ENCODE data around the gene ZNF43. TPM values are rescaled to one million over a fixed set of nuclear protein-coding genes. Genes with fewer than 3 reads are reported as not detected.
"Not testable (repeated sequence)": the region's sequence is repeated elsewhere in the genome, so short reads cannot be mapped to it uniquely, and the experiment has no call there.

Gene ZNF43
- total RNA-seq, 1 donor, result 32.0 TPM

DNA sequence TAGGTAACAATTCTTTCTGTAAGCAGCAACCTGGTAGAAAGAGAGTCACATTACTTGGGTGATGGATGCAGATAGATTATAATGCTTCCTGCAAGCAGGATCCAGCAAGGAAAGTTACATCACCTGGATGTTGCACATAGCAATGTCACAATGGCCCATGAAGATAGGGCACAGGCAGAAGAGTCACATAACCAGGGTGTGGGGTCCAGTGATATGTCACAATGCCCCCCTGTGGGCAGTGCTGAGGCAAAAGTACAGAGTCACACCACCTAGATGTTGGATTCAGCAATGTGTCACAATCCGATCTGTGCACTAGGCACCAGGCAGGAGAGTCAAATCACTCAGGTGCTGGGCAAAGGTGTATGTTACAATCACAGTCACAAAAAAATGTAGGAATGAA lies 4.0 kb upstream of the ZNF43 start:
- H3K27me3 ChIP-seq (ENCODE audit: insufficient read depth, low read length), result no peaks in the 10 kb centered on the region
- H3K4me1 ChIP-seq (ENCODE audit: insufficient read depth, low read length), result peaks cover 11% of the 10 kb centered on the region
- H3K9me3 ChIP-seq (ENCODE audit: low read depth, low read length), result no peaks in the 10 kb centered on the region
- no peak overlapping the region for H3K4me3 ChIP-seq (ENCODE audit: low read length)

DNA sequence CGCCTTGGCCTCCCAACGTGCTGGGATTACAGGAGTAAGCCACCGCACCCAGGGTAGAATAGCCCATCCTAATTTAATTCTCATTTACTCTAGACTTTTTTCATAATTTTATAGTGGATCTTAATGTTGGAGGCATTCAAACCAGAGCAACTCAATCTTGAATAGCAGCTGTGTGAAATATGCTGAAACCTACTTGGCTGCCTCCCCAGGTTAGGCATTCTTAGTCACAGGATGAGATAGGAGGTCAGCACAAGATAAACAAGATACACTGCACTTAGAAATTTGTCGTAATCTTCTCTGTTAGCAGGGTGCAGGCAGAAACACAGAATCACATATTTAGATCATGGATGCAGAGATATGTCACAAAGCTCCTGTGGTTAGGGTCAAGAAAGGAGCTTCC lies 2.7 kb upstream of the ZNF43 start:
- Histone ChIP-seq H3K4me1 (ENCODE audit: insufficient read depth, low read length) (peaks cover 14% of the 10 kb centered on the region), H3K9me3 (ENCODE audit: low read depth, low read length) (no peaks in the 10 kb centered on the region), H3K27me3 (ENCODE audit: insufficient read depth, low read length) (no peaks in the 10 kb centered on the region), H3K4me3 (ENCODE audit: low read length) (no peak overlapping the region)

DNA sequence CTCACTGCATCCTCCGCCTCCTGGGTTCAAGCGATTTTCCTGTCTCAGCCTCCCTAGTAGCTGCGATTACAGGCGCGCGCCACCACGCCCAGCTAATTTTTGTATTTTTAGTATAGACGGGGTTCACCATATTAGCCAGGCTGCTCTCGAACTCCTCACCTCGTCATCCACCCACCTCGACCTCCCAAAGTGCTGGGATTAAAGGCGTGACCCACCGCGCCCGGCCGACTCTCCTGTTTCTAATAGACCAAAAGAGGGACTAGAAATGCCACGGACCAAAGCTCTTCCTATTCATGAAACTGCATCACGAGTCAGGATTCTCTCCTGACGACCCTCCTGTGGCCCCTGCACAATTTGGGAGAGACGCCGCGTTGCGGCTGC lies 563 bp downstream of the ZNF43 start:
- peaks cover 14% of the 10 kb centered on the region for H3K4me1 ChIP-seq (ENCODE audit: insufficient read depth, low read length)
- H3K27me3 ChIP-seq (ENCODE audit: insufficient read depth, low read length), result no peaks in the 10 kb centered on the region
- peak overlapping the region; percentile 64 for H3K4me3 ChIP-seq (ENCODE audit: low read length)
- peaks cover 7% of the 10 kb centered on the region for H3K9me3 ChIP-seq (ENCODE audit: low read depth, low read length)

DNA sequence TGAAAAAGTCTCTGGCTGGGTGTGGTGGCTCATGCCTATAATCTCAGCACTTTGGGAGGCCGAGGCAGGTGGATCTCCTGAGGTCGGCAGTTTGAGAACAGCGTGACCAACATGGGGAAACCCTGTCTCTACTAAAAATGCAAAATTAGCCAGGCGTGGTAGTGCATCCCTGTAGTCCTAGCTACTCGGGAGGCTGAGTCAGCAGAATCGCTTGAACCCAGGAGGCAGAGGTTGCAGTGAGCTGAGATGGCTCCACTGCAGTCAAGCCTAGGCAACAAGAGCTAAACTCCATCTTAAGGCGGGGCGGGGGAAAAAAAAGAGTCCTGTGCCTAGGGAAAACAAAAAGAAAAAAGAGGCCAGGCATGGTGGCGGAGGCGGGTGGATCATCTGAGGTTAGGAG lies 2.2 kb downstream of the ZNF43 start:
- Histone ChIP-seq H3K4me1 (ENCODE audit: insufficient read depth, low read length) (peaks cover 14% of the 10 kb centered on the region), H3K9me3 (ENCODE audit: low read depth, low read length) (peaks cover 8% of the 10 kb centered on the region), H3K4me3 (ENCODE audit: low read length) (no peak overlapping the region), H3K27me3 (ENCODE audit: insufficient read depth, low read length) (no peaks in the 10 kb centered on the region)

DNA sequence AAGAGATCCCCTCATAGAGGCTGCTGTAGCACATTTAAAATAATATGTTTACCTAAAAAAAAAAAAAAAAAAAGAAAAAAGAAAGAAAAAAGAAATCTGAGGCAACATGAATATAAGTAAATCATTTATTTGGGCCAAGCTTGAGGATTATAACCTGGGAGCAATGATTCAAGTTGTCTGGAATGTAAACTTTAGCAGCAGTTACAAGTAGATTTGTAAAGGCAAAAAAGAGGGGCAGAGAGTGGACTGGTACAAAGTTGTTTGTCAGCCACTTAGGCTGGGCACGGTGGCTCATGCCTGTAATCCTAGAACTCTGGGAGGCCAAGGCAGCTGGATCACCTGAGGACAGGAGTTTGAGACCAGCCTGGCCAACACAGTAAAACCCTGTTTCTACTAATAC lies 11.3 kb downstream of the ZNF43 start:
- peaks cover 20% of the 10 kb centered on the region for H3K9me3 ChIP-seq (ENCODE audit: low read depth, low read length)
- H3K4me1 ChIP-seq (ENCODE audit: insufficient read depth, low read length), result no peaks in the 10 kb centered on the region
- H3K4me3 ChIP-seq (ENCODE audit: low read length), result no peak overlapping the region
- no peaks in the 10 kb centered on the region for H3K27me3 ChIP-seq (ENCODE audit: insufficient read depth, low read length)

DNA sequence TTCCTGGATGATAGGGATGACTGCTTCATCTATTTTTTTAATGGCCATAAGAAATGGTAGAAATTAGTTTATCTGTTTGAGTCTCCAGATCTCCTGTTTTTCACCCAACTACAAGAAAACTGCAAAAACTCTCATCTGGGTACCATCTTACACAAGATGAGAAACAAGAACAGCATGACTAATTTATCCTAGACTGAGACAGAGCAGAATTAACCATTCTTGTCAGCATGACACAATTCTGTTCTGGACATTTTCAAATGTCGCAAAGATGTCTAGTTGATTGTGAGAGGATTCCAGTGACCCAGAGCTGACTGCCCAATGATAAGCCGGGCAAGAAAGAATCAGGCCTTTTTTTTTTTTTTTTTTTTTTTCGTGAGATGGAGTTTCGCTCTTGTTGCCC lies 12.8 kb downstream of the ZNF43 start:
- H3K4me1 ChIP-seq (ENCODE audit: insufficient read depth, low read length), result no peaks in the 10 kb centered on the region

DNA sequence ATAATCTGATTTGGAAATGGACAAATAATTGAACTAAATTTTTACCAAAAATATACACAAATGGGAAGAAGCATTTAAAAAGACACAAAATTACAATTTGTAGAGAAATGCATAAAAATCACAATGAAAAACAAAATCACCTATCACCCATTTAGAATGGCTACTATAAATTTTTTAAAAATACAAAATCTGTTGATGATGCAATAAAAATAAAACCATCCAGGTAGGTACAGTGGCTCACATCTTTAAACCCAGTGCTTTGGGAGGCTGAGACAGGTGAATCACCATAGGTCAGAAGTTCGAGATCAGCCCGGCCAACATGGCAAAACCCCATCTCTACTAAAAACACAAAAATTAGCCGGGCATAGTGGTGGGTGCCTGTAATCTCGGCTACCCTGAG lies 23.5 kb downstream of the ZNF43 start:
- H3K4me1 ChIP-seq (ENCODE audit: insufficient read depth, low read length), result no peaks in the 10 kb centered on the region
- H3K27me3 ChIP-seq (ENCODE audit: insufficient read depth, low read length), result no peaks in the 10 kb centered on the region
- H3K9me3 ChIP-seq (ENCODE audit: low read depth, low read length), result peaks cover 82% of the 10 kb centered on the region
- H3K4me3 ChIP-seq (ENCODE audit: low read length), result no peak overlapping the region

More for the DNA sequence above, 12.8 kb downstream of the ZNF43 start:
- Histone ChIP-seq H3K4me3 (ENCODE audit: low read length) (no peak overlapping the region), H3K9me3 (ENCODE audit: low read depth, low read length) (peaks cover 33% of the 10 kb centered on the region), H3K27me3 (ENCODE audit: insufficient read depth, low read length) (no peaks in the 10 kb centered on the region)

DNA sequence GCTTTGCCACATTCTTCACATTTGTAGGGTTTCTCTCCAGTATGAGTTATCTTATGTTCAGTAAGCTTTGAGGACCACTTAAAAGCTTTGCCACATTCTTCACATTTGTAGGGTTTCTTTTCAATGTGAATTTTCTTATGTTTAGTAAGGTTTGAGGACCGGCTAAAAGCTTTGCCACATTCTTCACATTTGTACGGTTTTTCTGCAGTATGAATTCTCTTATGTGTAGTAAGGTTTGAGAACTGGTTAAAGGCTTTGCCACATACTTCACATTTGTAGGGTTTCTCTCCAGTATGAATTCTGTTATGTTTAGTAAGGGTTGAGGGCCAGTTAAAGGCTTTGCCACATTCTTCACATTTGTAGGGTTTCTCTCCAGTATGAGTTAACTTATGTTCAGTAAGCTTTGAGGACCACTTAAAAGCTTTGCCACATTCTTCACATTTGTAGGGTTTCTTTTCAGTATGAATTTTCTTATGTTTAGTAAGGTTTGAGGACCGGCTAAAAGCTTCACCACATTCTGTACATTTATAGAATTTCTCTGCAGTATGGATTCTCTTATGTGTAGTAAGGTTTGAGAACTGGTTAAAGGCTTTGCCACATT lies 27.5 kb downstream of the ZNF43 start:
- H3K9me3 ChIP-seq (ENCODE audit: low read depth, low read length), result peaks cover 91% of the 10 kb centered on the region
- H3K27me3 ChIP-seq (ENCODE audit: insufficient read depth, low read length); H3K4me3 ChIP-seq (ENCODE audit: low read length); H3K4me1 ChIP-seq (ENCODE audit: insufficient read depth, low read length): not testable (repeated sequence)

DNA sequence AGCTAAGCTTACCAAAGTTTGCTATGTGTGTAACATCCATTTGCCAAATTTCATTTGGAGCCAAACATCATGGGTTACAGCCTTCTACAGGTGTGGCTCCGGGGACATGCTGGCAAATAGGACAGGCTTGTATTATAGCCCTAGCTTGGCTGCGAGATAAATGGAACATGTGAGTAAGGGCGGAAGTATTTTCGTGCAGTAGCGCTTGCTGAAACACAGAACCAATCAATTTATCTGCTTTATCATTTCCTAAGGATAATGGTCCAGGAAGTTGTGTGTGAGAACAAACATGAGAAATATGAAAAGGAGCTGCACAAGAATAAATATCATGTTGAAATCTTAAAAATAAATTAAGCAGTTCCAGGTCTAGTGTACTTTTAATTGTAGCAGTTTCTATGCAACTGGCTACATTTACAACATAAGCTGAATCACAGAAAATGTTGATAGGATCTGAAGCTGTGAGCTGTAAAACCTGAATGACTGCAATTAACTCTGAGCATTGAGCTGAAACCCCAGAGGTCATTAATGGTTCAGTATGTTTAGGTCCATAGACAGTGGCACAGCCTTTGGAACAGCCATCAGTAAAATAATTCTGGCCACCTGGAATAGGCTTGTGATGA lies 46.4 kb downstream of the ZNF43 start:
- no peak overlapping the region for H3K4me3 ChIP-seq (ENCODE audit: low read length)
- H3K4me1 ChIP-seq (ENCODE audit: insufficient read depth, low read length), result no peaks in the 10 kb centered on the region
- no peaks in the 10 kb centered on the region for H3K9me3 ChIP-seq (ENCODE audit: low read depth, low read length)
- H3K27me3 ChIP-seq (ENCODE audit: insufficient read depth, low read length), result no peaks in the 10 kb centered on the region

DNA sequence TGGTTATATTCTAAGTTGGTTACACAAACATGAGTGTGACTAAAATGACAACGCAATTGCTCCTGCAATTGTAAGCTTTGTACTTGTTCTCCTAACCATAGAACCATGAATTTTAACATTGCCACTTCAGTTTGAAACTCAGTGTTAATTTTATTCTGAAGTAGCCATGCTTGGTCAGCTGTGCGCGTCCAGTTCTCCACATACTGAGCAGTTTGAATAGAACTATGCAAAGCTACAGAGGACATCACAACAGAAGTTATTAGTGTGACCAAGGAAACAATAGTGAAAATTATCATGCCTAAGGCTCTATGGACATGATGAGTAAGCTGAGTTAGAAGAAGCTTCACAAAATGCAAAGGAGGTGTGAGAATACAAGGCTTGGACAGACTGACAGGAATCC lies 49.0 kb downstream of the ZNF43 start:
- Histone ChIP-seq H3K9me3 (ENCODE audit: low read depth, low read length) (no peaks in the 10 kb centered on the region), H3K27me3 (ENCODE audit: insufficient read depth, low read length) (no peaks in the 10 kb centered on the region), H3K4me1 (ENCODE audit: insufficient read depth, low read length) (no peaks in the 10 kb centered on the region), H3K4me3 (ENCODE audit: low read length) (no peak overlapping the region)

DNA sequence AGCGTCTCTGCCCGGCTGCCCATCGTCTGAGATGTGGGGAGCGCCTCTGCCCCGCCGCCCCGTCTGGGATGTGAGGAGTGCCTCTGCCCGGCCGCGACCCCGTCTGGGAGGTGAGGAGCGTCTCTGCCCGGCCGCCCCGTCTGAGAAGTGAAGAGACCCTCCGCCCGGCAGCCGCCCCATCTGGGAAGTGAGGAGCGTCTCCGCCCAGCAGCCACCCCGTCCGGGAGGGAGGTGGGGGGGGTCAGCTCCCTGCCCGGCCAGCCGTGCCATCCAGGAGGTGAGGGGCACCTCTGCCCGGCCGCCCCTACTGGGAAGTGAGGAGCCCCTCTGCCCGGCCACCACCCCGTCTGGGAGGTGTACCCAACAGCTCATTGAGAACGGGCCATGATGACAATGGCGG lies 60.2 kb downstream of the ZNF43 start:
- H3K9me3 ChIP-seq (ENCODE audit: low read depth, low read length); H3K4me1 ChIP-seq (ENCODE audit: insufficient read depth, low read length); H3K4me3 ChIP-seq (ENCODE audit: low read length); H3K27me3 ChIP-seq (ENCODE audit: insufficient read depth, low read length): not testable (repeated sequence)

DNA sequence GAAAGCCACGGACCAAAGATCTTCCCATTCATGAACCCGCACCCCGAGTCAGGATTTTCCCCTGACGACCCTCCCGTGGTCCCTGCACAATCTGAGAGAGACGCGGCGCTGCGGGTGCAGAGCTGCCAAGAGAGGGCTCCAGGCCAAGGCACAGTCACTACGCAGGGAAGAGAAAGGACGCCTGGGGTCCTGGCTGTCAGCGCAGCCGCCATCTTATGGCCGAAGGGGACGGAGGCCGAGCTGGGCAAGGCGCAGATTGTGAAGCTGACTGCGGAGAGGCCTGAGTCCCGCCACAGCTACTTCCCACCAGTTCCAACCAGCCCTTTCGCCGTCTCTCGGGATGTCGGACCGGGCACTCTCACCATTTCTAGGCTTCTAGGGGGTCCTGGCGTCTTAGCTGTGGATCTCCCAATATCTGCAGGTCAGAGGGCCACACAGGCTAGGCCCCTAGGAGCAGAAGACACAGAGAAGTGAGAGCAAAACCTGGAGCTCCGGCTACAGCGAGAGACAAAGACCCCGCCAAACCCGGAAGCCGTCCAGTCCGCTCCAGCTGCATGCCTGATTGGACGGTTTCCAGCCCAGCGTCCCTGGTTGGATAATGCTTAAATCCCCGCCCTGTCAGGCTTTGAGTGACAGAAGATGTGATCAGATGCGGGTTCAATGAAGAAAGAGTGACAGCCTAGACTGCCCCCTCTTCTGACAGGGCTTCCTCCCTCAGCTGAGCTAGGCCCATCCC lies 68.7 kb downstream of the ZNF43 start, which contains the start of gene ZNF100:
Gene ZNF100 (minus strand): TSS at position 515 of the 736 bp plus-strand sequence. CDS start 150 bp downstream, at position 365.
- Histone ChIP-seq H3K4me1 (ENCODE audit: insufficient read depth, low read length) (peaks cover 11% of the 10 kb centered on the region), H3K27me3 (ENCODE audit: insufficient read depth, low read length) (no peaks in the 10 kb centered on the region), H3K9me3 (ENCODE audit: low read depth, low read length) (no peaks in the 10 kb centered on the region), H3K4me3 (ENCODE audit: low read length) (peak within 1 kb of the TSS; percentile 76)

DNA sequence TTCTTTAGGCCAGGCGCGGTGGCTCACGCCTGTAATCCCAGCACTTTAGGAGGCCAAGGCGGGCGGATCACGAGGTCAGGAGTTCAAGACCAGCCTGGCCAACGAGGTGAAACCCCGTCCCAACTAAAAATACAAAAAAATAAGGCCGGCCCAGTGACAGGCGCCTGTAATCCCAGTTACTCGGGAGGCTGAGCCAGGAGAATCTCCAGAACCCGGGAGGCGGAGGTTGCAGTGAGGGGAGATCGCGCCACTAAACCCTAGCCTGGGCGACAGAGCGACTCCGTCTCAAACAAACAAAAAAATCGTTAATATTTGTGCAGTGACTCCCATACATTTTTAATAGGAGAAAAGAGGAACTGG lies 69.3 kb downstream of the ZNF43 start:
- peak overlapping the region; percentile 76 for H3K4me3 ChIP-seq (ENCODE audit: low read length)
- peaks cover 11% of the 10 kb centered on the region for H3K4me1 ChIP-seq (ENCODE audit: insufficient read depth, low read length)
- H3K27me3 ChIP-seq (ENCODE audit: insufficient read depth, low read length); H3K9me3 ChIP-seq (ENCODE audit: low read depth, low read length): not testable (repeated sequence)

DNA sequence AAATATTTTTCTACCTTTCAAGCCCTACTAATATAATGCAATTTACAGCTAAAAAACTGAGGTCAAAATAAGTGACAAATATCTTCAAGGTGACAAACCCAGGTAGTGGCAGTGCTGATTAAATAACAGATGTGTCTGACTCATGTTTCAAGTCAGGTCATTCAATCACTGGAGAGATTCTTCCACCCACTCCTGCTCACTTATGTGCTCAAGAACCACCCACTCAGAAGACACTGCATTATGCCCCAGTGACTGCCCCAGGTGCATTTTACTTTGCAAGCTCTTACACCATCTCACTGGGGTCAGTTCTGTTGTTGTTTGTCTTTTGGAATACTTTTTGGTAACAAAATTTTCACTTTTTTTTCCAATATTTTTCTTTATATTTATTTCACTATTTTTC lies 70.8 kb downstream of the ZNF43 start:
- Histone ChIP-seq H3K4me1 (ENCODE audit: insufficient read depth, low read length) (peaks cover 11% of the 10 kb centered on the region), H3K27me3 (ENCODE audit: insufficient read depth, low read length) (no peaks in the 10 kb centered on the region), H3K9me3 (ENCODE audit: low read depth, low read length) (no peaks in the 10 kb centered on the region), H3K4me3 (ENCODE audit: low read length) (no peak overlapping the region)

DNA sequence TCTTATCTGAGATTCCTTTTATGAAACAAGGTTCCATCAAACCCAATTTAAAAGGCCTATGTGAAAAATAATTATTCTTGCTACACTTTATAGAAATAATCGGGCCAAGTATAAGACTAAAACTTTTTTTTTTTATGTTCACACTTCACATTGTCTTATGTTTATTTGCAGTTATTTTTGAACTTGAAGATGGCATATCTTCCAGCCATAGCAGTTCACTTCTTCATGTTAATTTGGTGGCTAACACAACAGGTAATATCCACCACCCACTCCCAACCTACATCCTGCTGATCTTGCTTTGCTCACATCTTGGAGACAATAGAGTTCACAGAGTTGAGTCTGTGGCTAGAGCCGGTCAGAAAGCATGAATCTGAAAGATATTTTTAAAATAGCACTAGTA lies 74.4 kb downstream of the ZNF43 start:
- not testable (repeated sequence) for H3K27me3 ChIP-seq (ENCODE audit: insufficient read depth, low read length); H3K4me3 ChIP-seq (ENCODE audit: low read length); H3K4me1 ChIP-seq (ENCODE audit: insufficient read depth, low read length); H3K9me3 ChIP-seq (ENCODE audit: low read depth, low read length)

DNA sequence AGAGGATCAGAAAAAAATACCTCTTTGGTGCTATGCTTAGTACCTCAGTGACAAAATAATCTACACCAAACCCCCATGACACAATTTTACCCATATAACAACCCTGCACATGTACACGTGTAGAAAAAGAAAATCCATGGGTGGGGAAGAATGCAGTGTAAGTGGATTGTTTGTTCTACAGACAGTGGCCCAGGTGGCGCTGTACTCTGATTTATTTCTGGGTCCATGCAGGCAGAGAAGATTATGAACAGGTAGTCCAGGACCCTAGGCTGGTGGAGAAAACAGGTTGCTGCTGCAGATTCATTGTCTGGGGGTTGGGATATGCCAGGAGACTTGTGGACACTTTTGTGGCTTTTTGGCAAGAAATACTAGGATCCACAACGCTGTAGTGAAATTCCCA lies 77.7 kb downstream of the ZNF43 start:
- H3K4me1 ChIP-seq (ENCODE audit: insufficient read depth, low read length), result no peaks in the 10 kb centered on the region
- no peak overlapping the region for H3K4me3 ChIP-seq (ENCODE audit: low read length)
- H3K9me3 ChIP-seq (ENCODE audit: low read depth, low read length), result peaks cover 6% of the 10 kb centered on the region
- H3K27me3 ChIP-seq (ENCODE audit: insufficient read depth, low read length), result no peaks in the 10 kb centered on the region
